Measurements from ENCODE around the gene HLA-DRA.
"Not testable (repeated sequence)": the region's sequence is repeated elsewhere in the genome, so short reads cannot be mapped to it uniquely, and the experiment has no call there.

Gene HLA-DRA

GRCh38 chr6:32462609-32463008, 22.9 kb downstream of the HLA-DRA start:
- in situ Hi-C loops (cut with HindIII; ENCODE audit: low pct_ligation_motif_present, low pct_unique_long_range_greater_than_20kb, low sequenced_read_pairs) = no loop called here

DNA sequence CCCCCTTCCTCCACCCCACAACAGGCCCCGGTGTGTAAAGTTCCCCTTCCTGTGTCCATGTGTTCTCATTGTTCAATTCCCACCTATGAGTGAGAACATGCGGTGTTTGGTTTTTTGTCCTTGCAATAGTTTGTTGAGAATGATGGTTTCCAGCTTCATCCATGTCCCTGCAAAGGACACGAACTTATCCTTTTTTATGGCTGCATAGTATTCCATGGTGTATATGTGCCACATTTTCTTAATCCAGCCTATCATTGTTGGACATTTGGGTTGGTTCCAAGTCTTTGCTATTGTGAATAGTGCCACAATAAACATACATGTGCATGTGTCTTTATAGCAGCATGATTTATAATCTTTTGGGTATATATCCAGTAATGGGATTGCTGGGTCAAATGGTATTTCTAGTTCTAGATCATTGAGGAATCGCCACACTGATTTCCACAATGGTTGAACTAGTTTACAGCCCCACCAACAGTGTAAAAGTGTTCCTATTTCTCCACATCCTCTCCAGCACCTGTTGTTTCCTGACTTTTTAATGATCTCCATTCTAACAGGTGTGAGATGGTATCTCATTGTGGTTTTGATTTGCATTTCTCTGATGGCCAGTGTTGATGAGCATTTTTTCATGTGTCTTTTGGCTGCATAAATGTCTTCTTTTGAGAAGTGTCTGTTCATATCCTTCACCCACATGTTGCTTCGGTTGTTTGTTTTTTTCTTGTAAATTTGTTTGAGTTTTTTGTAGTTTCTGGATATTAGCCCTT, 28.2 kb downstream of the HLA-DRA start:
- in situ Hi-C loops (cut with HindIII; ENCODE audit: low pct_ligation_motif_present, low pct_unique_long_range_greater_than_20kb, low sequenced_read_pairs); DNase-seq: not testable (repeated sequence)

More at GRCh38 chr6:32462609-32463008, 22.9 kb downstream of the HLA-DRA start:
- no peak for DNase-seq

GRCh38 chr6:32472781-32473375, 33.2 kb downstream of the HLA-DRA start:
- in situ Hi-C loops (cut with HindIII; ENCODE audit: low pct_ligation_motif_present, low pct_unique_long_range_greater_than_20kb, low sequenced_read_pairs) = no loop called here
- no peak for DNase-seq

DNA sequence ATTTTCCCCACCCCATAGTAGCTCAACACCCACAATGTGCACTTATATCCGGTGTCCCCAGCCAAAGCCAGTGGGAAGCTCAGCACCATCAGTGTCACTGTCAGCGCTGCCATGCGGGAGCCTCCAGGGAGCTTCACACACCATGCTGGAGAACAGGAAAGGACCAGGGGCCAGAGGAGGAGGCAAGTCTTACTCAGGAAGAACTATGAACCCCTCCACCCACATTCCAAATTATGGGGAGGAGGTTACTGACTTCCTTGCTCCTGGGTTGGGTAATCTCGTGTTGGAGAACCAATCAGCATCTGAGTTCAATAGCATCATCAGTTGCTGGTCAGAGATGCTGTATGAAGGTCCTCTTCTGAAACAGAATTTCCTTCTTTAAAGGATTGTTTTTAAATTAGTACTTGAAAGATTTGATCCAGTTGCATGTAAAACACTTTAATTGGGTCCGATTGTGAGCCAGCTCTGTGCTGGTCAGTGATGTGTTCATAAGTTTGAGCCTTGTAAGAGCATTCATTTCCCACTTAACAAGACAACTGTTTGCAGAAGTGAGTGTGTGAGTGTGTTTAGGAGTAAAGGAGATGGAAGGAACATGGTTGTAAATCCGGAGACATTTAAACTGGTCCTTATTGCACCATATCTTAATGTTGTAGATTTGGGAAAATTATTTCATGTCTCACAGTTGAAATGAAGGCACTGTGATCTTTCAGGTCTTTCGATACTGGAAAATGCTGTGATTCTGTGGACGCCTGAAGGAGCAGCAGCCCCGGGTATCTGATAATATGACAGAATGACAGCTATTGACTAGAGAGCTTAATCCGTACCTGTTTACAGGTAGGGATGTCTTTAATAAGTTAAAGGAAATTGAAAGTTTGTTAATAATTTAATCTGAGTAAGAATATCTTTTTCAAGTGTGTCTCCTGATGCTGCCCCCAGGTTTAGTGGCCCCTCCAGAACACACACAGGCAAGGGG, 34.0 kb downstream of the HLA-DRA start:
- in situ Hi-C loops (cut with HindIII; ENCODE audit: low pct_ligation_motif_present, low pct_unique_long_range_greater_than_20kb, low sequenced_read_pairs) = not testable (repeated sequence)
- peak; percentile 8 for DNase-seq

DNA sequence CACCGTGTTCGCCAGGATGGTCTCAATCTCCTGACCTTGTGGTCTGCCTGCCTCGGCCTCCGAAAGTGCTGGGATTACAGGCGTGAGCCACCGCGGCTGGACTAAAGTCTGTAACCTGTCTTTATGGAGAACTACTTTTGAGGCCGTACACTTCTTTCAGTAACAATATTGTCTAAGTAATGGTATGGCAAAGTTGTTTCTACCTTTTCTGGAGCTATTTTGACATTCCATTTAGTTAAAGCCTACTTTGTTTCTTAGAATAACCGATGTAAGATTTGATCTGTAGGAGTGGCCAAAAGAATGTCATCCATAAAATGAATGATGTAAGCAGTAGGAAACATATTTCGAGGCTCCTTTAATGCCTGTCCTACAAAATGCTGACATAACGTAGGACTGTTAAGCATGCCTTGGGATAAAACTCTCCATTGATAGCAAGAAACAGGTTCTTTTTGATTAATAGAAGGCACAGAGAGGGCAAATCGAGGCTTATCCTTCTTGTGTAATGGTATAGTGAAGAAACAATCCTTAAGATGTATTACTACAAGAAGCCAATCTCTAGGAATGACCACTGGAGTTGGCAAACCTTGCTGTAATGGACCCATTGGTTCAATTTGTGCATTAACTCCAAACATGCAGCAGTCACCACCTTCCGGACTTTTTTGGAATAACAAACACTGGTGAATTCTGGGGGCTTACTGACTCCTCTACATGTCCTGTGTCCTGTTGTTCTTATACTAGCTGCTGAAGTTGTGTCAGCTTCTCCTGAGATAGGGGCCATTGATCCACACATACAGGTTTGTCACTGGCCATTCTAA, 35.9 kb downstream of the HLA-DRA start:
- in situ Hi-C loops (cut with HindIII; ENCODE audit: low pct_ligation_motif_present, low pct_unique_long_range_greater_than_20kb, low sequenced_read_pairs) = no loop called here
- DNase-seq = no peak

GRCh38 chr6:32483968-32484613, 44.4 kb downstream of the HLA-DRA start:
- in situ Hi-C loops (cut with HindIII; ENCODE audit: low pct_ligation_motif_present, low pct_unique_long_range_greater_than_20kb, low sequenced_read_pairs) = no loop called here
- no peak for DNase-seq

DNA sequence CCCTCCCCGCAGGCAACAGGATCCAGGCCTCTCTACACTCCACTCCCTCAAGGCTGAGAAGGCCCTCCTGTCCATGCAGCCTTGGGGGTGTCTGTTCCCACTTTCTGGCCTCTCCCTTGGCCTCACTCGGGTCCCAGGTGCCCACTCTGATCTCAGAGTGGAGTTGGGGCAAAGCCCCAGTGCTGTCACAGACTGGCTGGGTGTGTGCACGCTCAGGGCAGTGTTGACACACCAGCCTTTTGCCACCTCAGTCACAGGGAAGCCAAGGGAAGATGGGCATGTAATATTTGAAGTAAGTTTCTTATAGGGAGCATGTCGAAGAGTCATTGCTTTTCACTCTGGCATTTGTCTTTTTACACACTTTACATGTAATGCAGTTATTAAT, 44.9 kb downstream of the HLA-DRA start:
- in situ Hi-C loops (cut with HindIII; ENCODE audit: low pct_ligation_motif_present, low pct_unique_long_range_greater_than_20kb, low sequenced_read_pairs) = no loop called here
- DNase-seq = no peak

DNA sequence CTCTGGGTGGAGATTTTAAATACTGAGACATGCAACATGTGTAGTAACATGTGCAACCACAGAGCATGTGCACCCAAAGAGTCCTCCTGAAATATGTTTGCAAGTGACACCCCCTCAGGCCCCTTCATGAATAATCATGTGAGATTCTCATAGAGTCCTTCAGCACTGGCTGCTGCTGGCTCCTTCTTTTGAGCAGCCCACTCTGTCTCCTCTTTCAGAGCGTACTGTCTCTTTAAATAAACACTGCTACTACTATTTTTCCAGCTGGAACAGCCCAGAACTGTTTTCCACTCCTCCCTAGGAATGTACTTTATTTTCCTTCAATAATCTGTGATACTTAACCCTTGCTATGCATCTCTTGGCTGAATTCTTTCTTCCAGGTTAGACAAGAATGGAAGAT, 48.4 kb downstream of the HLA-DRA start:
- in situ Hi-C loops (cut with HindIII; ENCODE audit: low pct_ligation_motif_present, low pct_unique_long_range_greater_than_20kb, low sequenced_read_pairs) = no loop called here

DNA sequence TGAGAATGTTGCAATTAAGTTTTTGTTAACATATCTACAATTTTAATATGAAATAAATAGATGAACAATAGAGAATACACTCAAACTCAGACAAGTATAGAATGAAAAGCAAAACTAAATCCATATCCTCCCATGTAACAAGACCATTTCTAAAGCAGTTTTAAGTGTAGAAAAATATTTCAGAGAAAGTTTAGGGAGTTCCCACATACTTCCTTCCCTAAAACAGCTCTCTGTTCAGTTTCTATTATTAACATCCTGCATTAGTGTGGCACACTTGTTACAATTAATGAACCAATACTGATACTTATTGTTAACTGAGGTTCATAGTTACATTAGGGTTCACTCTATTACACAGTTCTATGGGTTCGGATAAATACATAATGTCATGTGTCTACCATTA, 52.0 kb downstream of the HLA-DRA start:
- in situ Hi-C loops (cut with HindIII; ENCODE audit: low pct_ligation_motif_present, low pct_unique_long_range_greater_than_20kb, low sequenced_read_pairs) = no loop called here
- DNase-seq = no peak

More for the DNA sequence above, 48.4 kb downstream of the HLA-DRA start:
- no peak for DNase-seq

DNA sequence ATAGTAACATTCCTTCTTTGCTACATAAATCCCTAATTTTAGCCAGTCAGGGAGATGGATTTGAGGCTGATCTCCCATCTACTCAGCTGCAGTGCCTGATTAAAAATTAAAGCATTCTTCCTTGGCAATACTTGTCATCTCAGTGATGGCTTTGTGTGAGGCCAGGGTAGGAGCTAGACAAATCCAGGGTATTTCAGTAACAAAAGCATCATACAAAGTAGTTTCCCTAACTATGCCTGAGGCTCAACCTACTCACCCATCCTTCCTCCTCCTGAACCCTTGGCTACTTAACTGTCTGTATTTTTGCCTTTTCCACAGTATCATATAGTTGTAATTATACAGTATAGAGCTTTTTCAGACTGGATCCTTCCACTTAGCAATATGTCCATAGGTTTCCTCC, 52.7 kb downstream of the HLA-DRA start:
- in situ Hi-C loops (cut with HindIII; ENCODE audit: low pct_ligation_motif_present, low pct_unique_long_range_greater_than_20kb, low sequenced_read_pairs) = no loop called here
- no peak for DNase-seq

Data from ACHN (cell line).